ENCODE results near the gene SMIM14.
"Not testable (repeated sequence)": the region's sequence is repeated elsewhere in the genome, so short reads cannot be mapped to it uniquely, and the experiment has no call there.

The SMIM14 gene

DNA sequence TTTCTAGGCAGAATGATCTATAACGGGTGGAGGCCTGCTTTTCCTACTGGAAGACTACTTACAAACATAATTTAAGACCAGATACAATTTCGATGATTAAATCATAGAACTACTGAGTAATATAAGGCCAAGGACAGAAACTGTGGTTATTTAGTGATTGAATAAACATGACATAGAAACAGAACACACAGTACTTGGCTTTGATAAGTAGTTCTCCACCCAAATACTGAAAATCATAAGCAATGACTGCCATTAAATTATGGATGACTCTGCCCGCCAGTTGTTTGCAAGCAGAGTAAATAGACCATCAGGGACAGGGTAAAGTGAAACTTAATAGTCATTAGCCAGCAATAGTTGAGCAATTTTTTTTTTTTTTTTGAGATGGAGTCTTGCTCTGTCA, 17.2 kb upstream of the SMIM14 start:
- no peak for DNase-seq (ENCODE audit: low read depth)
- H3K4me3 ChIP-seq (replicated peaks; ENCODE audit: low read depth, low read length) = no peak overlapping the region
- no peak for TF ChIP-seq CTCF (IDR thresholded peaks at IDR 0.05; ENCODE audit: low read length, missing control alignments)

DNA sequence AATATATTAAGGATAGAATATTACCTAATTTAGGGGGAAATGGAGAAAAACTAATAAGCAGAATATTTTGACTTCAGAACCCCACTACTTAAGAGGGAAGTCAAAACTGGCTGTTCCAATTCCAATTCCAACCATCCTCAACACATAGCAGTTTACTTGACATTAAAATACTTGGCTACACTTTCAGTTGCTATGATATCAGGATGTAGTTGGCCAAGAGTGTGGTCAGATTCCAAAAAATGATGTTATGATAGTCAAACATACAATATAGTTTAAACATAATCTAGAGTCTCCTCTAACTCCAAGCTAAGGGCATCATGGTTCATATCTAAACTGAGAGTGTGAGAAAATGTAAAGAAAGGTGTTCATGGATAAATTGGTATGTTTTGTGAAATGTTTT, 16.5 kb upstream of the SMIM14 start:
- no peak for DNase-seq (ENCODE audit: low read depth)
- no peak overlapping the region for H3K4me3 ChIP-seq (replicated peaks; ENCODE audit: low read depth, low read length)
- no peak for TF ChIP-seq CTCF (IDR thresholded peaks at IDR 0.05; ENCODE audit: low read length, missing control alignments)

DNA sequence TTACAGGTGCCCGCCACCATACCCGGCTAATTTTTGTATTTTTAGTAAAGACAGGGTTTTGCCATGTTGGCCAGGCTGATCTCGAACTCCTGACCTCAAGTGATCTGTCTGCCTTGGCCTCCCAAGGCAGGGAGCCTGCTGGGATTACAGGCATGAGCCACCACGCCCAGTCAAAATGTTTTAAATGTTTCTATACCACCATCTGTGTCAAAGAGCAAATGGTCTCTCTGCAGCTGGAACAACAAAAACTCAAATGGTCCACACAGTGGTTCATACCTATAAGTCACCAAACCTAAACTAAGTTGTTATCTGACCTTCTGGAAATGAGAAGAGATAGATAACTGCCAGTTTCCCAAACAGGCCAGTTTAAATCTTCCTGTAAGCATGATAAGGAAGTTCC, 12.9 kb upstream of the SMIM14 start:
- not testable (repeated sequence) for H3K4me3 ChIP-seq (replicated peaks; ENCODE audit: low read depth, low read length); DNase-seq (ENCODE audit: low read depth)

GRCh38 chr4:39649639-39650265, 11.1 kb upstream of the SMIM14 start:
- no peak for TF ChIP-seq CTCF (IDR thresholded peaks at IDR 0.05; ENCODE audit: low read length, missing control alignments)
- no peak overlapping the region for H3K4me3 ChIP-seq (replicated peaks; ENCODE audit: low read depth, low read length)
- DNase-seq (ENCODE audit: low read depth) = no peak

- DNase-seq (ENCODE audit: low read depth) = no peak
- no peak for TF ChIP-seq CTCF (IDR thresholded peaks at IDR 0.05; ENCODE audit: low read length, missing control alignments)
- H3K4me3 ChIP-seq (replicated peaks; ENCODE audit: low read depth, low read length) = no peak overlapping the region
Observed at GRCh38 chr4:39648827-39649558, 10.3 kb upstream of the SMIM14 start.

GRCh38 chr4:39648213-39648612, 9.5 kb upstream of the SMIM14 start:
- no peak overlapping the region for H3K4me3 ChIP-seq (replicated peaks; ENCODE audit: low read depth, low read length)
- TF ChIP-seq CTCF (IDR thresholded peaks at IDR 0.05; ENCODE audit: low read length, missing control alignments) = no peak
- DNase-seq (ENCODE audit: low read depth) = no peak

GRCh38 chr4:39642885-39643552, 4.4 kb upstream of the SMIM14 start:
- no peak for TF ChIP-seq CTCF (IDR thresholded peaks at IDR 0.05; ENCODE audit: low read length, missing control alignments)
- no peak overlapping the region for H3K4me3 ChIP-seq (replicated peaks; ENCODE audit: low read depth, low read length)
- DNase-seq (ENCODE audit: low read depth) = peak; percentile 79
